ENCODE data around the gene RUVBL1. TPM values are rescaled to one million over a fixed set of nuclear protein-coding genes. Genes with fewer than 3 reads are reported as not detected.

RUVBL1 gene
- total RNA-seq, 6 experiments from 2014 or later = 61.2 to 75.4 (median 69.2) TPM

GRCh38 chr3:128040041-128040440 lies 83.6 kb downstream of the RUVBL1 start:
- Mint-ChIP-seq H3K27me3 (ENCODE audit: insufficient read depth) (peaks cover 21% of the 10 kb centered on the region), H3K4me3 (no peak overlapping the region), H3K36me3 (ENCODE audit: low read depth) (no peaks in the 10 kb centered on the region), H3K9me3 (no peaks in the 10 kb centered on the region), H3K27ac (no peak overlapping the region), H3K4me1 (ENCODE audit: low read depth) (no peaks in the 10 kb centered on the region)
- TF ChIP-seq CTCF (IDR thresholded peaks at IDR 0.05) = no peak
- DNase-seq = no peak

GRCh38 chr3:128036119-128036518 lies 87.5 kb downstream of the RUVBL1 start:
- Mint-ChIP-seq H3K27me3 (ENCODE audit: insufficient read depth) (peaks cover 18% of the 10 kb centered on the region; the same call in 1 of the 2 replicates), H3K4me1 (ENCODE audit: low read depth) (no peaks in the 10 kb centered on the region), H3K4me3 (no peak overlapping the region), H3K36me3 (ENCODE audit: low read depth) (no peaks in the 10 kb centered on the region), H3K9me3 (no peaks in the 10 kb centered on the region), H3K27ac (no peak overlapping the region)
- no peak for TF ChIP-seq CTCF (IDR thresholded peaks at IDR 0.05)
- no peak for DNase-seq

GRCh38 chr3:128033102-128033501 lies 90.5 kb downstream of the RUVBL1 start:
- Mint-ChIP-seq H3K27me3 (ENCODE audit: insufficient read depth) (peaks cover 23% of the 10 kb centered on the region), H3K4me1 (ENCODE audit: low read depth) (no peaks in the 10 kb centered on the region), H3K27ac (no peak overlapping the region), H3K9me3 (no peaks in the 10 kb centered on the region), H3K4me3 (no peak overlapping the region), H3K36me3 (ENCODE audit: low read depth) (no peaks in the 10 kb centered on the region)
- no peak for TF ChIP-seq CTCF (IDR thresholded peaks at IDR 0.05)
- DNase-seq = no peak

Other genes starting within 250 kb of the RUVBL1 start
- not detected for gene KBTBD12, start 208.6 kb downstream of the RUVBL1 start, total RNA-seq (2021; fragmentation: NEBNext Ultra II Directional; extraction: Animal tissue kit (Norgen Biotek cat#: 25700))
- gene SEC61A1, start 71.4 kb downstream of the RUVBL1 start, total RNA-seq (2021; fragmentation: NEBNext Ultra II Directional; extraction: Animal tissue kit (Norgen Biotek cat#: 25700)) = 100 to 1,000 TPM; 497 to 608 (median 536) TPM
- 10 to 100 TPM in 4 of 6 experiments, 1 to 10 TPM in 2; 8.2 to 11.6 (median 11.0) TPM for gene EEFSEC, start 29.7 kb upstream of the RUVBL1 start, total RNA-seq (2021; fragmentation: NEBNext Ultra II Directional; extraction: Animal tissue kit (Norgen Biotek cat#: 25700))